ENCODE results near the gene ST8SIA4. TPM values are rescaled to one million over a fixed set of nuclear protein-coding genes. Genes with fewer than 3 reads are reported as not detected.

Gene ST8SIA4
- polyA plus RNA-seq, 6 donors from 2014 or later, result 15.3 to 29.7 (median 22.0) TPM

- Mint-ChIP-seq H3K9me3 (no peaks in the 10 kb centered on the region), H3K27me3 (peaks cover 0 to 2% (median 0%) of the 10 kb centered on the region in 3 donors), H3K36me3 (no peaks in the 10 kb centered on the region), H3K27ac (no peak overlapping the region), H3K4me1 (no peaks in the 10 kb centered on the region), H3K4me3 (no peak overlapping the region)
- no peak for DNase-seq
- no peak for ATAC-seq (ENCODE audit: low read depth in 2 of 2)
Observed at GRCh38 chr5:100757618-100758017, 145.5 kb downstream of the ST8SIA4 start.
